OCI-LY1 (cell line): ENCODE results near the gene KATNAL1.

Source experiments
- CTCF ChIP-seq: fragments of 200-600 bp; sonication (generic), shearing (Covaris generic); IDR thresholded peaks from 2 replicates; pipeline ENCODE4 v1.5.1; 2017; ENCODE audit warnings: mild to moderate bottlenecking, antibody characterized with exemption, low read length, moderate library complexity, mixed read lengths
- EZH2 ChIP-seq: fragments of 200-600 bp; sonication (generic), shearing (Covaris generic); IDR thresholded peaks from 2 replicates; pipeline ENCODE4 v1.8.0; 2017; ENCODE audit warnings: borderline replicate concordance, mixed run types, mild to moderate bottlenecking, antibody characterized with exemption, low read length, moderate library complexity, mixed read lengths

- TF ChIP-seq CTCF: no peak
- no peak for TF ChIP-seq EZH2
Observed at GRCh38 chr13:30268673-30269072, 38.7 kb downstream of the KATNAL1 start.
